CD4-positive, alpha-beta memory T cell (primary cell): ENCODE measurements around the gene CKLF. TPM values are rescaled to one million over a fixed set of nuclear protein-coding genes. Genes with fewer than 3 reads are reported as not detected.
"Not testable (repeated sequence)": the region's sequence is repeated elsewhere in the genome, so short reads cannot be mapped to it uniquely, and the experiment has no call there.

ENCODE experiments used
- CTCF ChIA-PET: fragments of 350-600 bp; sonication (Branson Sonifier 250); formaldehyde crosslinking; loops from one replicate; lab custom pipeline; 2021; ENCODE audit warnings: inconsistent platforms; ENCODE audit not compliant: partially characterized antibody; lab: Charles Lee
- POLR2A ChIA-PET: fragments of 350-600 bp; sonication (Branson Sonifier 250); formaldehyde crosslinking; loops from one replicate; lab custom pipeline; 2021; ENCODE audit not compliant: partially characterized antibody; lab: Charles Lee
- DNase-seq, 5 donors: peaks; one replicate each; pipeline versions ENCODE4 v3.0.0 to v3.0.0-alpha.2; 2020 to 2022; ENCODE audit warnings: mixed read lengths in 1 of 5
- H3K27ac ChIP-seq: one replicate; pipeline ENCODE4 v1.7.0; 2013; ENCODE audit warnings: low read depth, low read length
- H3K27me3 ChIP-seq: 2 replicates; pipeline ENCODE4 v1.7.0; 2013; ENCODE audit warnings: mild to moderate bottlenecking, low read length, moderate library complexity; ENCODE audit not compliant: insufficient read depth
- H3K36me3 ChIP-seq: 2 replicates; pipeline ENCODE4 v1.7.0; 2013; ENCODE audit warnings: mild to moderate bottlenecking, low read length, moderate library complexity; ENCODE audit not compliant: insufficient read depth
- H3K4me1 ChIP-seq: 2 replicates; pipeline ENCODE4 v1.7.0; 2013; ENCODE audit warnings: mild to moderate bottlenecking, low read length, moderate library complexity; ENCODE audit not compliant: insufficient read depth
- H3K4me3 ChIP-seq, 2 donors: one replicate each; pipeline ENCODE4 v1.7.0; 2013; ENCODE audit warnings: low read length in 2 of 2, mild to moderate bottlenecking in 1 of 2
- H3K9me3 ChIP-seq, 2 donors: one replicate each; pipeline ENCODE4 v1.7.0; 2013; ENCODE audit warnings: low read length in 2 of 2, control low read depth in 1 of 2; ENCODE audit not compliant: control insufficient read depth in 1 of 2
- H3K27ac Mint-ChIP-seq, 7 donors: one replicate each; pipeline ENCODE4 v1.8.0; 2020 to 2021; ENCODE audit warnings: mixed read lengths in 7 of 7, mild to moderate bottlenecking in 6 of 7, inconsistent platforms in 3 of 7, moderate library complexity in 3 of 7
- H3K27me3 Mint-ChIP-seq, 2 donors: one replicate each; pipeline ENCODE4 v1.8.0; 2020 to 2021; ENCODE audit warnings: mixed read lengths in 2 of 2
- H3K36me3 Mint-ChIP-seq, 2 donors: one replicate each; pipeline ENCODE4 v1.8.0; 2020 to 2021; ENCODE audit warnings: mixed read lengths in 2 of 2, inconsistent platforms in 1 of 2, mild to moderate bottlenecking in 1 of 2
- H3K4me1 Mint-ChIP-seq, 4 donors: one replicate each; pipeline ENCODE4 v1.8.0; 2020 to 2021; ENCODE audit warnings: mixed read lengths in 4 of 4, mild to moderate bottlenecking in 1 of 4
- H3K4me3 Mint-ChIP-seq, 8 donors: one replicate each; pipeline ENCODE4 v1.8.0; 2020 to 2021; ENCODE audit warnings: mixed read lengths in 8 of 8, mild to moderate bottlenecking in 7 of 8, moderate library complexity in 6 of 8, inconsistent platforms in 3 of 8
- H3K9me3 Mint-ChIP-seq, 8 donors: one replicate each; pipeline ENCODE4 v1.8.0; 2020 to 2021; ENCODE audit warnings: mixed read lengths in 8 of 8, mild to moderate bottlenecking in 5 of 8, inconsistent platforms in 3 of 8, moderate library complexity in 1 of 8
- intact Hi-C: fragments of 100-400 bp; cut with micrococcal nuclease; formaldehyde crosslinking; loops from one replicate; pipeline ENCODE4 v1.15.1; 2023
- polyA plus RNA-seq, 2 donors: library from polyadenylated mRNA; unstranded; fragments of 300-500 nt; fragmentation: Illumina TruSeq; gene quantifications; one replicate each; pipeline ENCODE4 v1.2.3, GENCODE V29; 2021
- total RNA-seq, 2 experiments: library from RNA; stranded (reverse); gene quantifications; one replicate each; pipeline ENCODE4 v1.2.3, GENCODE V29; 2021

The CKLF gene
- total and polyA plus RNA-seq, 4 experiments from 2014 or later, result 71.0 to 173 (median 115) TPM

- Mint-ChIP-seq H3K36me3 (no peaks in the 10 kb centered on the region), H3K4me1 (peaks cover 31 to 63% (median 44%) of the 10 kb centered on the region in 4 donors), H3K27ac (peak overlapping the region; percentile 4 to 89 (median 65)), H3K4me3 (peak overlapping the region in 1 of 8 donors; percentile 55), H3K9me3 (no peaks in the 10 kb centered on the region), H3K27me3 (no peaks in the 10 kb centered on the region)
- no peak for DNase-seq
- no peaks in the 10 kb centered on the region for H3K36me3 ChIP-seq
- ChIA-PET POLR2A (interaction anchor here (1.2 to 3.5 kb wide), 4 partner anchors 9 to 76 kb away, joined by 4 to 37 read pairs (median 16); partner anchors contain the start of gene CKLF), CTCF (interaction anchor here (1.2 to 4.3 kb wide), 9 partner anchors 9 to 107 kb away, joined by 4 to 36 read pairs (median 27); partner anchors contain the start of genes CKLF and TK2)
- no peak overlapping the region for H3K4me3 ChIP-seq
- intact Hi-C loops, result no loop called here
- no peaks in the 10 kb centered on the region for H3K27me3 ChIP-seq
- peaks cover 53% of the 10 kb centered on the region for H3K4me1 ChIP-seq
- no peak overlapping the region for H3K27ac ChIP-seq
- H3K9me3 ChIP-seq, result no peaks in the 10 kb centered on the region
These were observed 39.2 kb upstream of the CKLF start for GRCh38 chr16:66513111-66513723.

- intact Hi-C loops, H3K36me3 ChIP-seq, H3K27me3 ChIP-seq, H3K4me3 Mint-ChIP-seq, H3K27me3 Mint-ChIP-seq, H3K27ac ChIP-seq, DNase-seq, H3K9me3 ChIP-seq, H3K36me3 Mint-ChIP-seq, H3K4me3 ChIP-seq, H3K9me3 Mint-ChIP-seq, POLR2A ChIA-PET, CTCF ChIA-PET: not testable (repeated sequence)
- Mint-ChIP-seq H3K27ac (peak overlapping the region in 4 of 7 donors; percentile 42 to 98 (median 75)), H3K4me1 (peaks cover 32 to 75% (median 51%) of the 10 kb centered on the region in 4 donors)
- peaks cover 55% of the 10 kb centered on the region for H3K4me1 ChIP-seq
These were observed 38.0 kb upstream of the CKLF start for GRCh38 chr16:66514391-66514790.

GRCh38 chr16:66514980-66515595, 37.3 kb upstream of the CKLF start:
- H3K36me3 ChIP-seq, H3K27me3 Mint-ChIP-seq, intact Hi-C loops, H3K27me3 ChIP-seq, H3K9me3 Mint-ChIP-seq, H3K9me3 ChIP-seq, H3K4me3 ChIP-seq, DNase-seq, H3K36me3 Mint-ChIP-seq: not testable (repeated sequence)
- ChIA-PET CTCF (interaction anchor here (0.7 to 1.4 kb wide), 8 partner anchors 10 to 110 kb away, joined by 3 to 10 read pairs (median 4); partner anchors contain the start of genes CKLF and CMTM2), POLR2A (interaction anchor here (0.9 to 1.5 kb wide), 5 partner anchors 35 to 89 kb away, joined by 3 to 13 read pairs (median 6); partner anchors contain the start of genes CKLF, CMTM3 and TK2)
- Mint-ChIP-seq H3K4me3 (peak overlapping the region in 3 of 8 donors; percentile 32 to 44 (median 39)), H3K27ac (peak overlapping the region; percentile 10 to 98 (median 80)), H3K4me1 (peaks cover 39 to 82% (median 57%) of the 10 kb centered on the region in 4 donors)
- Histone ChIP-seq H3K4me1 (peaks cover 62% of the 10 kb centered on the region), H3K27ac (peak overlapping the region; percentile 76)

- DNase-seq, result no peak
- no peaks in the 10 kb centered on the region for H3K9me3 ChIP-seq
- no peaks in the 10 kb centered on the region for H3K9me3 Mint-ChIP-seq
- H3K4me1 ChIP-seq, result peaks cover 70% of the 10 kb centered on the region
- H3K27me3 Mint-ChIP-seq, result no peaks in the 10 kb centered on the region
- peak overlapping the region; percentile 76 for H3K27ac ChIP-seq
- H3K4me1 Mint-ChIP-seq, result peaks cover 47 to 90% (median 65%) of the 10 kb centered on the region in 4 donors
- no peak overlapping the region for H3K4me3 ChIP-seq
- ChIA-PET POLR2A (interaction anchor here (0.9 to 1.5 kb wide), 5 partner anchors 34 to 88 kb away, joined by 3 to 13 read pairs (median 6); partner anchors contain the start of genes CKLF, CMTM3 and TK2), CTCF (interaction anchor here (0.7 to 1.4 kb wide), 9 partner anchors 9 to 111 kb away, joined by 3 to 10 read pairs (median 3); partner anchors contain the start of genes CKLF and CMTM2)
- peak overlapping the region; percentile 96 to 99 (median 98) for H3K27ac Mint-ChIP-seq
- H3K36me3 ChIP-seq, result no peaks in the 10 kb centered on the region
- H3K4me3 Mint-ChIP-seq, result peak overlapping the region; percentile 59 to 83 (median 74)
- H3K27me3 ChIP-seq, result no peaks in the 10 kb centered on the region
- intact Hi-C loops, result loop anchor here (1.0 to 2.0 kb wide), 2 partner anchors 8 to 89 kb away; partner anchors contain the start of gene CMTM3
- no peaks in the 10 kb centered on the region for H3K36me3 Mint-ChIP-seq
These were observed 36.5 kb upstream of the CKLF start for GRCh38 chr16:66515596-66516508.

GRCh38 chr16:66516509-66516807, 35.9 kb upstream of the CKLF start:
- ChIA-PET POLR2A (interaction anchor here (1.1 to 2.5 kb wide), 3 partner anchors 33 to 88 kb away, joined by 4 to 12 read pairs (median 6); partner anchors contain the start of genes CMTM3 and TK2), CTCF (interaction anchor here (1.3 to 1.4 kb wide), 2 partner anchors 9 to 14 kb away, joined by 3 read pairs; no protein-coding TSS in a partner anchor)
- no peaks in the 10 kb centered on the region for H3K27me3 ChIP-seq
- Mint-ChIP-seq H3K27ac (peak overlapping the region; percentile 96 to 99 (median 98)), H3K4me1 (peaks cover 50 to 94% (median 70%) of the 10 kb centered on the region in 4 donors), H3K27me3 (no peaks in the 10 kb centered on the region), H3K9me3 (no peaks in the 10 kb centered on the region), H3K4me3 (peak overlapping the region; percentile 59 to 83 (median 74)), H3K36me3 (no peaks in the 10 kb centered on the region)
- DNase-seq, result no peak
- no peaks in the 10 kb centered on the region for H3K9me3 ChIP-seq
- peak overlapping the region; percentile 76 for H3K27ac ChIP-seq
- intact Hi-C loops, result loop anchor here (1.0 to 2.0 kb wide), 2 partner anchors 8 to 88 kb away; partner anchors contain the start of gene CMTM3
- no peak overlapping the region for H3K4me3 ChIP-seq
- H3K36me3 ChIP-seq, result no peaks in the 10 kb centered on the region
- peaks cover 73% of the 10 kb centered on the region for H3K4me1 ChIP-seq

GRCh38 chr16:66516808-66517585, 35.4 kb upstream of the CKLF start:
- Mint-ChIP-seq H3K9me3 (no peaks in the 10 kb centered on the region), H3K27ac (peak overlapping the region; percentile 96 to 99 (median 98)), H3K4me1 (peaks cover 52 to 94% (median 71%) of the 10 kb centered on the region in 4 donors), H3K36me3 (no peaks in the 10 kb centered on the region), H3K27me3 (no peaks in the 10 kb centered on the region), H3K4me3 (peak overlapping the region in 7 of 8 donors; percentile 66 to 83 (median 74))
- peak; percentile 63 to 96 (median 67) for DNase-seq
- H3K27ac ChIP-seq, result peak overlapping the region; percentile 76
- no peaks in the 10 kb centered on the region for H3K9me3 ChIP-seq
- intact Hi-C loops, result loop anchor here (1.0 to 2.0 kb wide), 2 partner anchors 7 to 88 kb away; partner anchors contain the start of gene CMTM3
- H3K4me1 ChIP-seq, result peaks cover 73% of the 10 kb centered on the region
- no peaks in the 10 kb centered on the region for H3K36me3 ChIP-seq
- ChIA-PET POLR2A (interaction anchor here (0.9 to 2.5 kb wide), 6 partner anchors 9 to 728 kb away, joined by 3 to 28 read pairs (median 4); partner anchors contain the start of genes CKLF, CMTM3 and TK2), CTCF (interaction anchor here (1.5 to 2.6 kb wide), 2 partner anchors 34 to 92 kb away, joined by 4 to 7 read pairs; no protein-coding TSS in a partner anchor)
- H3K4me3 ChIP-seq, result no peak overlapping the region
- H3K27me3 ChIP-seq, result no peaks in the 10 kb centered on the region
